DMS53 treated with DMSO at 0.1 percent for 48 hours (cell line): Measurements from ENCODE around the gene EMC9.

ENCODE experiments used
- DNase-seq: peaks from one replicate; lab custom pipeline; 2025; ENCODE audit not compliant: unreplicated experiment; lab: John Stamatoyannopoulos, UW

The EMC9 gene, protein sequence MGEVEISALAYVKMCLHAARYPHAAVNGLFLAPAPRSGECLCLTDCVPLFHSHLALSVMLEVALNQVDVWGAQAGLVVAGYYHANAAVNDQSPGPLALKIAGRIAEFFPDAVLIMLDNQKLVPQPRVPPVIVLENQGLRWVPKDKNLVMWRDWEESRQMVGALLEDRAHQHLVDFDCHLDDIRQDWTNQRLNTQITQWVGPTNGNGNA

DNA sequence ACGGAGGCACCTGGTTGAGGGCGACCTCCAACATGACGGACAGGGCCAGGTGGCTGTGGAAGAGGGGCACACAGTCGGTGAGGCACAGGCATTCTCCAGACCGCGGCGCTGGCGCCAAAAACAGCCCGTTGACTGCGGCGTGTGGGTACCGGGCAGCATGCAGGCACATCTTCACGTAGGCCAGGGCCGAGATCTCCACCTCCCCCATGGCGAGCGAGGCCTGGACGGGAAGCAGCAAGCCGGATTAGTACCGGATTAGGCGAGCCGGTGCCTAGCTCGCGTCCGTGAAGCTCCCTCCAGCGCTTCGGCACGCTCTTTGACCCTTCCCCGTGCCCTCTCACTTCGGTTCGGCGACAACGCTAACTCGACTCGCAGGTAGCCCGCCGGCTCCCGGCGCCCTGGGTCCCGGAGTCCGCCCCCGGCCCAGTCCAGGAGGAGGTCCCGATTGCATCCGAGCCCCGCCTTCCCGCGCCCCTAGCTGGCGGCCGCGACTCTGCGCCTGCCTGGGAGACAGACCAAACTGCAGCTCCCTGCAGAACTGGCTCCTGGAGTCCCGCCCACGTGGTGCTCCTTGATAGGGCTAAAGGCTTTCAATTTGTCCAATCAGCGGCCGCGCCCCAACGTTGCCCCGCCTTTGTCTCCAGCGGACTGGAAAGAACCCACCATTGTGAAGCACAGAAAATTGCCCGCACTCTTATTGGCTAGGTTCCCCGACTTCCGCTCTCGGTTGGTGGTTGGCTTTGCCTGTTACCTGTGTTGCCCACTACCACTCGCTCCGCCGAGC lies at the start of gene EMC9:
Gene EMC9 (minus strand): TSS at position 495 of the 784 bp plus-strand sequence. CDS start 287 bp downstream, at position 208.
- peak; percentile 96 for DNase-seq

DNA sequence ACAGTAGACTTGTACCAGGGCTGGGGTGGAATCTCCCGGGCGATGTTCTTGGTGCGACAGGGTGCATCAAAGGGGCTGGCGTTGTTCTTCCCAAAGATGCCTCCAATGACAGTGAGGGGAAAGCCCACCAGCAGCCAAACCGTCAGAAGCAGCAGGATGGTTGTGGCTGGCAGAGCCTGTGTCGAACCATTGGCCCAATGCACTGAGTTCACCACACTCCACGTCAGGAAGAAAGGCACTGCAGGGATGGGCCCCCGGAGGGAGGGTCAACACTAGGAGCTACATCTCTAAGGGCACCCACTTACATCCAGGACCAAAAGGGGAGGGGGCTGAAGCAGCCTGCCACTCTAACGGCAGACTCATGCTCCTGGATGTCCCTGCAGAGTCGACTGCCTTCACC lies 49.0 kb upstream of the EMC9 start:
- DNase-seq: no peak

DNA sequence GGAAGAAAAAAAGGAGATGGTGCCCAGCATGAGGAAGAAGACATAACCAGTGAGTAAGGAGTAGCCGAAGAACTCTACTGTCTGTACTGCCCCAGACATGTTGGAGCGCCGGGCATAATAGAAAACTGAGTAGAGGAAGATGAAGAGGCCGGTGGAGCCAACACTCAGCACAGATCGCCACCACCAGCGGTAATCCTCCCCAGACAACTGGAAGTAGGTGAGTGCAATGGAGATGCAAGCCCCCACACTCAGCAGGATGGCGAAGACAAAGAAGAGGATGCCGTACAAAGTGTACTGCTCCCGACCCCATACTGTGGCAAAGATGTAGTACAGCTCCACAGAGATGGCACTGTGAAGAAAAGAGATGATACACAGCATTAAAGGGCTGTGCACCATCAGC lies 48.1 kb upstream of the EMC9 start:
- DNase-seq: no peak

DNA sequence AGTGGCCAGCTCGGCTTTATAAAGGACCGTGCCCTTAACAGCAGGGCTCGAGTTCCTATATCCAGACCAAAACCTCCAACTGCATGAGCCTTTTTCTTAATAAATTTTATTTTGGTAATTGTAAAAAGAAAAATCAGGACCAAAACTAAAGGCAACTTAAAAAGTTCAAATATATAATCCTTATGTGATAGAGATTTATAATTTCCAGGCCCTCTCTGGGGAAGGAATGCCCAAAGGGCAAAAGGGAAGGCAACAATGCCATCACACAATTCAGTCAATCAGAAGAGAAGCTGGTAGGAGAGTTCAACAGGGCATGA lies 47.6 kb upstream of the EMC9 start:
- no peak for DNase-seq

DNA sequence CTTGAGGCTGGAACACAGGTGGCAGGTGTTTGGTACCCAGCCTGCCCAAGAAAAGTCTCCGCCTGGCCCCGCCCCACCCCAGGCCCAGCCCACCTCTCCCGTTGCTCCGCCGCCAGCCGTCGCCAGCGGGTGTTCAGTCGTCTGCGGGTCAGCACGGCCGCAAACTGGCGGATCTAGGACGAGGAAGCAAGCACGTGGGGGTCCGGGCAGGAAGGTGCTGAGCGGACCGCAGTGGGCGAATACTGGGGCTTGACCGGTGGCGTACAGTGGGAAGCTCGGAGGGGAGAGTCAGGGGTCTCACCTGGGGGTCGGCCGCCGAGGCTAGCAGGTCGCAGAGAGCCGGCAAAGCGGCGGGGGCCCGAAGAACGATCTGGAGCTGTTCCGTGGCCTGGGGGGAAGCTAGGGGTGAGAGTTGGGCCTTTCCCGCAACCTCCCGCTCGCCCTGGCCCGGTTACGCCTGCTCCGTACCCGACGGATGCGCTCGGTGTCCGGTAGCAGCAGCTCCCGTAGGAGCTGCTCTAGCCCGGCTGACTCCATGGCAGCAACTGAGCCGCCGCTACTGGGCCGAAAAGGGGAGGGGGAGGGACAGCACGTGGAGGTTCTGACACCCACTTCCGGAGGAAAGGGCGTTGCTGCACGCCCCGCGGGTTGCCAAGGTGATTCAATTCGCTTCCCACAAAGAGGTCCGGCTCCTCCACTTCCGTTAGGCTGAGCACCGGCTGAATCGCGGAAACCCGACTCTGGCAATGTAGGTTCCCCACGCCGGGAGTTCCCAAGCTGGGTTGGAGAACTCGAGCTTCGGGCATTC lies 47.1 kb upstream of the EMC9 start, which contains the start of gene IPO4:
Gene IPO4 (minus strand): TSS at position 566 of the 808 bp plus-strand sequence. CDS start 29 bp downstream, at position 537.
- DNase-seq: peak; percentile 87

DNA sequence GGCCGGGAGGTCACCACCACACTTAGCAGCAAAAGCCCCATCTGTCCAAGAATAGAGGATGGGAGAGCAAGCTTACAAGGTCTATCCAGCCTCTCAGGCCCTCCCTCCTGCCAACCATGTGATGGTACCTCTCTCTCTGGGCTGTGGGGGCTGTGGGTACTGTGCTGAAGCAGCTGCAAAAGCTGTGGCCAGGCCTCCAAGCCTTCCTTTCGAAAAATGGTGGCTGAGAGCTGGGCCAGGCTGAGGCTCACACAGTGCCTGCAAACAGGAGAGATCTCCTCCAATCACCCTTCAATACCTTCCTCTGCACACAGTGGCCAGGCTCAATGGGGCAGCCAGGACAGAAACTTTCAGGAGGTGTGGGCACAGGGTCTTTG lies 46.1 kb upstream of the EMC9 start:
- DNase-seq: no peak

DNA sequence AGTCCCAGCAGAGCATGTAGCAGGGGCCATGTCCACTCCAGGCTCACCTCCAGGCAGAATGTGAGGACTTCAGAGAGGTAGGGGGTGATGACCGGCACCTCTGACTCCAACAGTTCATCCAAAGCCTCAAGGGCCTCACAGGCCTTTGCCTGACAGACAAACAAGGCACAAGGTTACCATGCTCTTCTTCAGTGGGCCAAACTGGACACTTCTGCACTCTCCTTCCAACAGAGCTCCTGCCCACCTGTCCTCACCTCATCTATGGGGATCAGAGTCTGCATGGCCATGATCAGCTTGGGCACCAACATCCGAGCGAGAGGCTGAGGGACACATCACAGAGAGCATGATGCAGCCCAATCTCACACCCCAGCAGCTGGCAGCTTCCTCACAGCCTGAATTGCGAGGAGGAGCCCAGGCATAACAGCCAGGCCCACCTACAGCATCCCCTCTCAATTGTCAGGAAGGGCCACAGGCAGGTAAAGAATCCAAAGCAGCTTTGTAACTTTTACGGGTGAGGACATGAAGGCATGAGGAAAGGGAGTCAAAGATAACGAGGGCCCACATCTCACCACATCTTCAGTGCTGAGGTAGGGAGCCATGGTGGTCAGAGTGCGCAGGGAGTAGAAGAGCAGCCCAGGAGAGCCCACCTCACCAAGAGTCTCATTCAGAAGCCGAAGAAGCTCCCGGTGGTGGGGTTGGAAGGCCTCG lies 45.6 kb upstream of the EMC9 start:
- no peak for DNase-seq

DNA sequence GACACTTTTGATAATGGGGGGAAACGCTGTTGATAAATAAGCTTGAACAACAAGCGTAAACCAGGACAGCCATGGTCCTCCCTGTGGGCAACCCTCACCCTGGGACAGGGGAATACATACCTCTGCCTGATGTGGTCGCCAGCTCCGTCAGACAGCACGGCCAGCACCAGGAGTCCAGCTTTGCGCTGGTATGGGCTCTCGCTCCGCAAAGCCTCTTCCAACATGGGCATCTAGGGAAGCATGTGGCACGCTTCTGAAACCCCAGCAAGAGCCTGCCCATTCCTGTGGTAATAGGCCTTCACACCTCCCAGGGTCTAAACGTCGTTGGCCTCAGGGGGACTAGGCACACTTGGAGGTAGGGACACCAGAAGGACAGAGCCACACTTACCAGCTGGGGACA lies 44.4 kb upstream of the EMC9 start:
- DNase-seq: no peak

DNA sequence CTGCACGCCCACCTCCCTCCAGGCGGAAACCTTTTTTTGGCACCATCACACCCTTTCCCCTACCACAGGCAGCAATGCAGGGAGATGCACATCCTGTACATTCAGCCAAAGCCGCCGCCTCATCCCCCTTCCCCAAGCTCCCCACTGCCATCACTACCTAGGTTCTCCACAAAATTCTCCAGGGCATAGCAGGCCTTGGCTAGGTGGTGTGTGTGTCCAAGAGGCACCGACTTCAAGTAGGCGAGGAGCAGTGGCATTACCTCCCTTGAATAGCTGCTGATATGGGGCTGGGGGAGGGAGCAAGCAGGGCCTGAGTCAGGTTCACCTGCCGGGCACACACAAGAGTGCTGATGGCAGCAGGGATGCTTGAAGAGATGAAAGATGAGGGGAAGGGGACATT lies 43.6 kb upstream of the EMC9 start:
- no peak for DNase-seq

DNA sequence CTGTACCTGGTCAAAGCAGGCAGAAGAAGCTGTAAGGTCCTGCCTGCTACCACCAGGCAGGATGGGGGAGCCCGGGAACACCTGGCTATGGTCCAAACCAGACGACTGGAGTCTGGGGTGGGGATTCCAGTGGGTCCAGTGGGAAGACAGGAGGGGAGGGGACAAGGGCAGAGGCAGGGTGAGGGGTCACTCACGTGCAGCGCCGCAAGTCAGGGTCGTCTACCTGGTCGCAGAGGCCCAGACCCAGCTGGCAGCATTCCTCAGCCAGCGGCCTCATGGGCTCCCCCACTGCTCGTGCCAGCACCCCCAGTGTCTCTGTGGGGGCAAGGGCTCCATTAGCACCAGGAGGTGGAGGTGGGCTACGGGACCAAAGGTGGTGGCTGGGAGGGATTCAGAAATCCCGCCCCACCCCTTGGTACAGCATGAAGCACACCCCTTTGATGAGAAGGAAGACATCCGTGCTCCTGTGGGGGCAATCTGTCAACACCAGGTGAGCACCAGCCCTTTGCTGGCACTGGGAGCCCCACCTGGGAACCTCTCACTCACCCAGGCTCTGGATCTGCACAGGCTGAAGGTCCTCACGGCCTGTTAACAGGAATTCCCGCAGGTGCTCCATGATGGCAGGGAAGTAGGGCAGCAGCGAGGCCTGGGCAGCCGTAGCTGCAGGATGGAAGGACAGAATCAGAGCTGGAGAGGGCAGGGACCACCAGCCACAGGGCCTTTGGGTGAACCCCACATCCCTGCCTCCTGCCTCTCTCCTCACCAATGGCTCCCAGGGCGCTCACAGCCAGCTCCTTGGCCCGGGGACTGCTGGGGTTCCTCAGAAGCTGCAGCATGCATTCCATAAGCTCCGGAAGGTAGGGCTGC lies 42.9 kb upstream of the EMC9 start:
- DNase-seq: no peak

DNA sequence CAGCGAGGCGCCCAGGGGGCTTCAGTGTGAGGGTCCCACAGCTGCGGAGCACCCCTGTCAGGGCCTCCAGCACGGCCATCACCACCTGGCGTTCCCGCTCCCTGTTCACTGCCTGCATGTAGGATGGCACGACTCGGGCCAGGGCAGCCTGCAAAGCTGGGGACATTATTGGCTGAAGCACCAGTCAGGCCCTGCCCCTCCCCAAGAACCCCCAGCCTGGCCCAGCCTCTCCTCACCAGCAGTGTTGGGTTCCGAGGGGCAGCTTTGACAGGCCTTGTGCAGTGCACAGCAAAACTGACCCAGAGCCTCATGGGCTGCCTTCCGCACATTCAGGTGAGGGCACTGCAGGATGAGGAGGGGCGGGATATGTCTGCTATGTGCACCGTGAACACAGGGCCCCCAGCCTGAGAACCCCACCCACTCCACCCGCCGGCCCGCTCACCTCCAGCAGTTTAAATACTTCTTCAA lies 41.7 kb upstream of the EMC9 start:
- DNase-seq: no peak

DNA sequence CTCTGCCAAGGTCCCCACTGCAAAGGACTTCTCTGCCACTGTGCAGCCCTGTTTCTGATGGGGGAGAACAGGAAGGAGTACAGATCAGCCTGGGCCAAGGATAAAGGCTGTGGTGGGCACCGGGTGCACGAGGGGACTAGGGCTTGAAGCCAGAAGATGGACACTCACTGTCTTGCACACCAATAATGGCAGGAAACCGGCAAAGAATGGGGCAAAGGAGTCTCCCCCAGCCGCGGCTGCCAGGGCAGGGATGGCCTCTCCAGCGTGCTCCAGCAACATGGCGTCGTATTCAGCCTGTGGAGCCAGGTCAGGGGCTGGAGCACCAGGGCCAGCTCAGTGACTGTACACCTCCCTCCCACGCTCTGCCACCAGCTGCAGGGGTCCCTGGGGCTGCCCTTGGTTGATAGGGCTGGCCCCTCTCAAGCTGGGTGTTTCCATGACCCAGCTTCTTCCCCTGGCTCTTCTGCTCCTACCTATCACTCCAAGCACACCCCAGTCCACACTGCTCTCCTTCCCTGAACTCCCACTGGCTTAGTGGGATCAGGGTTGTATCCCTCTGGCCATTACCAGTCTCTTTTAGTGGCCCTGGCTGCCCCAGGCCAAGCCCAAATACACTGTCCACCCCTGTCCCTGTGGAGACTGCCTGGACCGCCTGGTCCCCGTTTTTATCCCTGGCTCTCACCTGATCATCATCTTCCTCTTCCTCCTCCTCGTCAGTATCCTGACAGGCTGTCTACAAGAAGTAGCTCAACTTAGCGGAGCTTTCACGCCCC lies 40.9 kb upstream of the EMC9 start:
- DNase-seq: no peak

DNA sequence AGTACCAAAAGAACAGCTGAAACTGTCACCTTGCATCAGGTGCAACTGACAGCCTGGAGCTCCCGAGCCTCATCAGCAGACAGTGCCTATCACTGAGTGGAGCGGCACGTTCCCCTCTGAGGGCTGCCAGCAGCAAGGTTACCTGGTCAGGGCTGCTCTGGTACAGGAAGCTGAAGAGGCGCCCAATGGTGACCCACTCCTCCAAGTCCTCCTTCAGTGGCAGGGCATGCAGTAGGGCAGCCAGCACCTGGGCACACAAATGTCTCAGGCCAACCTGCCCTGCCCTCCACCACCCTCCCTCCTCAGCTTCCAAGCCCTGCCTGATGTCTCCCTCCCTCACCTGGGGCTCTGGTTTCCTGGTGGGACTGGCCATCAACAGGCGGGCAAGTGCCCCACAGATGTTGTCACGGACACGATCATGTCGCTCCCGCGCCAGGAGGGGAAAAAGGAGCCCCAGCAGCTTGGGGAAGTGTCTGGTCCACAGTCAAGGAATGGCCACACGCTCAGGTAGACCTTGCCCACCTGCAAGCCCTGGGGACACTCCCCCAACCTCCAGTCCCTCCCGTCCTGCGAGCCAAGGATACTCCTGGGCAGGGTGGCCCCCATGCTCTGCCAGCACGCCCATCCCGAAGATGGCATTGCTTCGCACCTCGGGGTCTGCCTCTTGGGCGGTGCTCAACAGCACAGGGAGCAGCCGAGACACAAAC lies 40.1 kb upstream of the EMC9 start:
- no peak for DNase-seq

DNA sequence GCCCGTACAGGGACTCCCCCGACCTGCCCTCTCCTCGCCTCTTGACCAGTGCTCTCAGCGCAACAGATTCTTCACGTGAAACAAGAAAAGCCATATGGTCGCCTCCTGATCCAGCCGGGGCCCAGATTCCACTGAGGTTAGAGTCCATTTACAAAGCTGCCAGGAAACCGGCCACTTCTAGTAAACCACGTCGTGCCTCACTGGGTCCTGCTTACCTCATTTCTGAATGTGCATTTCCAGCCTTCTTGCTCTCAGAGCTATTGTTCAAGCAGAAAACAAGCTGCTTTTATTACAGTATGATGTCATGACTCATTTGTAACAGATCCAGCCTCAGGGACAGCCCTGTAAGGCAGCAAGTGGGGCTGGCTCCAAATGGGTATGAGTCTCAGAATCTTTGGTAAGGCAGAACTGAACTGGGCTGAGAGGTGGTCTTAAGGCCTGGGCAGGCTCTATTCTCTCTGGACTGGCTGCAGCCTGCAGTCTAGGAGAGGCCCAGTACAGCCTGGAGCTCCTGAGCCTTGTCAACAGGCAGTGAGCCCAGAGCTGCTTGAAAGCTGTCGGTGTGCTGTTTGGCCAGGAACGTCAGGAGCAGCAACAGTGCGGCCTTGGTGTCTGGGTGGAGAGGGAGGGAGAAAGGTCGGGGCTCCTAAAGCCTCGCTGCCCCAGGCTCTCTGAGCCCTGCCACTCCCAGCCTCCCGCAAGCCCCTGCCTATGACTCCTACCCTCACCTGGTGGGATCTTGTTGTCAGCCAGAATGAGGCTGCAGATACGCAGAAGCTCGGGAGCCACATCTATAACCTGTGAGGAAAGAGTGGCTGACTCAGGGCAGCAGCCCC lies 38.8 kb upstream of the EMC9 start:
- DNase-seq: no peak

DNA sequence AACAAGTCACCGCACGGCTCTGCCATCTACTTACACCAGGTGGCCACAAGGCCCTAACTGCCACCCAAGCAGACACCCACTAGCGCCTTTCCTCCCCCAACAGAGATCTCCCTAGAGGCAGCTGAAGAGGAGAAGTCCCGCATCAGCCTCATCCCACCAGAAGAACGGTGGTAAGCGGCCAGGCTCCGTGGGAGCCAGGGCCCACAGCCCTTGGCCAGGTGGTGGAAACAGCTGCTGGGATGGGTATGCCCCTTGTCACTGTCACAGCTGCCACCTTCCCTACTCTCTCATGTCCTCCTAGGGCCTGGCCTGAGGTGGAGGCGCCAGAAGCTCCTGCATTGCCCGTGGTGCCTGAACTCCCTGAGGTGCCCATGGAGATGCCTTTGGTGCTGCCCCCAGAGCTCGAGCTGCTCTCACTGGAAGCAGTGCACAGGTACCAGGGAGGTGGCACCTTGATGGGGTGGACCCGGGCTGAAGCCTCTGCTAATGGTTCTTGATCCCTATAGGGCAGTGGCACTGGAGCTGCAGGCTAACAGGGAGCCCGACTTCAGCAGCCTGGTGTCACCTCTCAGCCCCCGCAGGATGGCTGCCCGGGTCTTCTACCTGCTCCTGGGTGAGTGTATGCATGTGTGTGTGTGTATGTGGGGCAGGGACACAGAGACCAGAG lies 38.0 kb upstream of the EMC9 start:
- no peak for DNase-seq

DNA sequence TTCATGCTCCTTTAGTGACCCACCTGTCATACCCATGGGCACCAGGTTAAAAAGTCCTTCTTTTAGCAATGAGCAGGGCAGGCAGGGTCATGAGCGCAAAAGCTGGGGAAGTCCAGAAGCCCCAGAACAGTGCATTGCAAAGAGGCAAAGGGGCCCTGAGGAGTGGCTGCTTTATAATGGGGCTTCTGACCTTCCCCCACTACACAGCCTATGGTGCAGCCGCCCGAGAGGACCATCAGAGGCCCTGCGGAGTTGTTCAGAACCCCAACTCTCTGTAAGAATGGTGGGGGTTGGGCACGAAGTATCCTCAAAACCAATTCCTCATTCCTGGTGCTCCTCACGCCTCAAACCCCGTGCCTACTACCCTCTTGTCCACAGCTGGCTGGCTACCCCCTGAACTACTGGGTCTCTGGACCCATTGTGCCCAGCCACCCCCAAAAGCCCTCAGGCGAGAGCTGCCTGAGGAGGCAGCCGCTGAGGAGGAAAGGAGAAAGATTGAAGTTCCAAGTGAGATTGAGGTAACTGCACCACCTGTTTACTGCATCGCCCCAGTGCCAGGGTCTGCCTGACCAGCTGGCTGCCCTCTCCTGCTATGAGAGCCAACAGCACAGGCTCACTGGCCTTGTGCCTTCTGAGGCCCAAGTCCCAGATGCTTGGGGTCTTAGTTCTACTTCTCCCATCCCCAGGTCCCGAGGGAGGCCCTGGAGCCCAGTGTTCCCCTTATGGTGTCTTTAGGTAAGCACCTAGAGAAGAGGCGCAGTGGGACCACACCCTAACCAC lies 37.2 kb upstream of the EMC9 start:
- no peak for DNase-seq

DNA sequence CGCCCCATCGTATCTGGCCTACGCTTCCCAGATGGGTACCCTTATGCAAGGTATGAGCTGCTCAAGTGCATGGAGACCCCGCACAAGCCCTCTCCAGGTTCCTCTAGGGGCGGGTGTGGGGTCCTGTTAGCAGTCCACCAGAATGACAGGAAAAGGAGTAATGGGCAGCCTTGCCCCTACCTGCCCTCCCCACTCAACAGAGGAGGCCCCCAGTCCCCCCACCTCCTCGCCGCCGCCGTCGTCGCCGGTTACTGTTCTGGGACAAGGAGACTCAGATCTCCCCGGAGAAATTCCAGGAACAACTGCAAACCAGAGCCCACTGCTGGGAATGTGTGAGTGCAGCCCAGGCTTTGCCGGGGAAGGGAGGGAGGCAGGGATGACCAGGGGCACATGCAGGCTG lies 36.5 kb upstream of the EMC9 start:
- no peak for DNase-seq
